ENCODE measurements around the gene PSMB2. TPM values are rescaled to one million over a fixed set of nuclear protein-coding genes. Genes with fewer than 3 reads are reported as not detected.

PSMB2 gene
- total RNA-seq, 1 donor from 2014 or later: 85.6 TPM

DNA sequence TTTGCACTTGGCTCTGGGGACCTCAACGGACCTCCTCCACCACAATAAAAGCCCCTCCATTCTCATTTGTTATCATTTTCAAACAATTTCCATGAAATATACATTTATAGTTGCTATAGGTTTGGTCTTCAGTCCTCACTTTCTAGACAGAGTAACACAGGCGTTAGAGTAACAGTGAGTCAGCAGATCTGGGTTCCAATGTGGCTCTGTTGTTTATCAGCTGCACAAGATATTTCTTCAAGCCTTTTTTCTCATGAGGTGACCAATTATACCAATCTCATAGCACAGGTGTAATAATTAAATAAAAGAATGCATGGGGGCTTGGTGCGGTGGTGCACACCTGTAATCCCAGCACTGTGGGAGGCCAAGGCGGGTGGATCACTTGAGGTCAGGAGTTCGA is 32.8 kb upstream of the PSMB2 start:
- no peak overlapping the region for H3K4me3 ChIP-seq (ENCODE audit: low read depth, low read length)
- TF ChIP-seq, protein P1, sequence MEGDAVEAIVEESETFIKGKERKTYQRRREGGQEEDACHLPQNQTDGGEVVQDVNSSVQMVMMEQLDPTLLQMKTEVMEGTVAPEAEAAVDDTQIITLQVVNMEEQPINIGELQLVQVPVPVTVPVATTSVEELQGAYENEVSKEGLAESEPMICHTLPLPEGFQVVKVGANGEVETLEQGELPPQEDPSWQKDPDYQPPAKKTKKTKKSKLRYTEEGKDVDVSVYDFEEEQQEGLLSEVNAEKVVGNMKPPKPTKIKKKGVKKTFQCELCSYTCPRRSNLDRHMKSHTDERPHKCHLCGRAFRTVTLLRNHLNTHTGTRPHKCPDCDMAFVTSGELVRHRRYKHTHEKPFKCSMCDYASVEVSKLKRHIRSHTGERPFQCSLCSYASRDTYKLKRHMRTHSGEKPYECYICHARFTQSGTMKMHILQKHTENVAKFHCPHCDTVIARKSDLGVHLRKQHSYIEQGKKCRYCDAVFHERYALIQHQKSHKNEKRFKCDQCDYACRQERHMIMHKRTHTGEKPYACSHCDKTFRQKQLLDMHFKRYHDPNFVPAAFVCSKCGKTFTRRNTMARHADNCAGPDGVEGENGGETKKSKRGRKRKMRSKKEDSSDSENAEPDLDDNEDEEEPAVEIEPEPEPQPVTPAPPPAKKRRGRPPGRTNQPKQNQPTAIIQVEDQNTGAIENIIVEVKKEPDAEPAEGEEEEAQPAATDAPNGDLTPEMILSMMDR (conservative IDR thresholded peaks at IDR 0.05; ENCODE audit: low read depth, low read length): no peak
- DNase-seq (ENCODE audit: low read depth): no peak

DNA sequence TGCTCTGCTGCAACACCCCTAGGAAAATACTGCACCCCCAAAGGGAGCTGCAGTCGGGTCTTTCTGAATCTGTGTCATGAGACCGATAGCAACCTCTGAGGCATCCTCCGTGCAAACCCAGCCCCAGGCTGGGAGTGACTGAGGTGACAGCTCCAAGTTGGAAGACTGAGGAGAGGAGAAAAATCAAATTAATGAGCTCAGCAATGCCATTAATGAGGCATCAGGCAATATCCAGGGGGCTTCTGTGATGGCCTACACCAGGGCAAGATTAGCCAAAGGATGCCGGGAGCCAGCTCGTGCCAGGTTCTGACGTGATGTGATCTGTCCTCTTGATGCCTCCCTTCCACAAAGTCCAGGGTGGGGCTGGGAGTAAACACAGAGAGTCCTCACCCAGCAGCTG is 30.8 kb upstream of the PSMB2 start:
- TF ChIP-seq, protein P1 (conservative IDR thresholded peaks at IDR 0.05; ENCODE audit: low read depth, low read length): no peak
- DNase-seq (ENCODE audit: low read depth): no peak
- no peak overlapping the region for H3K4me3 ChIP-seq (ENCODE audit: low read depth, low read length)

DNA sequence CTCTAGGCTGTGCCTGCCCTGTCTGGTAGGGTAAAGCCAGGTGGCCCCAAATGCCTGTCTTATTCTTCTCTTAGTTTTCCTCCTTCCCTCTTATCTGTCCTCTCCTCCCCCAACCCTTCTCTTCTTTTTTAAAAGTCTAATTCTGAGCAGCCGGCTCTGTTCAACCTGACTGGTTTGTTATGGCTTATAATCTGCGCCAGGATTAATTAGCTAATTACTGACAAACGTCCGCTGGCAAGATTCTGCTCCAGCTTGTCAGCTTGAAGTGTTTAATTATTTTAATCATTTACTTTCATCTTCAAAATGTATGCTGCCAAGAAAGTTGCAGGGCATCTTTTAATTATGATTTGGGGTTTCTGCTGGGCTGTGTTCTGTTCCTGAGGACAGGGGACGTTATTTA is 27.2 kb upstream of the PSMB2 start:
- H3K4me3 ChIP-seq (ENCODE audit: low read depth, low read length): no peak overlapping the region
- TF ChIP-seq, protein P1 (conservative IDR thresholded peaks at IDR 0.05; ENCODE audit: low read depth, low read length): no peak
- no peak for DNase-seq (ENCODE audit: low read depth)

DNA sequence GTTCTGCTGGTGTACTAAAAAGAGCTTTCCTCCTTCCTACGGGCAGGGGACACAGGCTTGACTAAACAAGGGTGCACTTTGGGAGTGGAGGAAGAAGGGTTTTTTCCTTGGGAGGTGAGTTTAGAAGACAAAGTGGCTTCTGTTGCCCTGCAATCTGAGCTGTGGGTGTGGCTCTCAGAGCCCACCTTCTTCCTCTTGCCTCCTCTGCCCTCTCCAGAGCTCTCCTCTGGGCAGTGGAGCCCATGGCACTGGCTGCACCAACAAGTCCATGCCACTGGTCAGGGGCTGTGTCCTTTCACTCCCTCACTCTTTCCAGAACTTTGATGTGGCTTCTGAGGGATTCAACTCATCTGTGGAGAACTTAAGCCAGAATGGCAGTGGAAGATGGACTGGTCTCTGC is 25.6 kb upstream of the PSMB2 start:
- no peak for DNase-seq (ENCODE audit: low read depth)
- TF ChIP-seq, protein P1 (conservative IDR thresholded peaks at IDR 0.05; ENCODE audit: low read depth, low read length): no peak
- no peak overlapping the region for H3K4me3 ChIP-seq (ENCODE audit: low read depth, low read length)

DNA sequence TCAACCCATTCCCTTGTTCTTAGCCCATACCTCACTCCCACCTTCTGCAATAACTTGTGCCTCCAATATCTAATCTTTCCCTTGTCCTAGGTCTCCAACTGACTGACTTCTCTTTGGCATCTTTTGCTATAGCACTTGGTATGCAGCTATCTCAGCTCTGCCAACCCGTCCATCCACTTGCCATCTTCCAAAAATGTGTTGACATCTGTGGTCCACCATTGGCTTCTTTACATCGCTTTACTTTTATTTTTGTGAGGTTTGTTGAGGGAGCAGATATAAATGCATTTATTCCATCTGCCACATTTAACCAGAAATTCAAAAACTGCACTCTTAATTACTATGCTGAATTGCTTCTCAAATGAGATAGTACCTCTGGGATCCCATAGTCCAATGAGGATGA is 24.9 kb upstream of the PSMB2 start:
- TF ChIP-seq, protein P1 (conservative IDR thresholded peaks at IDR 0.05; ENCODE audit: low read depth, low read length): no peak
- no peak overlapping the region for H3K4me3 ChIP-seq (ENCODE audit: low read depth, low read length)

DNA sequence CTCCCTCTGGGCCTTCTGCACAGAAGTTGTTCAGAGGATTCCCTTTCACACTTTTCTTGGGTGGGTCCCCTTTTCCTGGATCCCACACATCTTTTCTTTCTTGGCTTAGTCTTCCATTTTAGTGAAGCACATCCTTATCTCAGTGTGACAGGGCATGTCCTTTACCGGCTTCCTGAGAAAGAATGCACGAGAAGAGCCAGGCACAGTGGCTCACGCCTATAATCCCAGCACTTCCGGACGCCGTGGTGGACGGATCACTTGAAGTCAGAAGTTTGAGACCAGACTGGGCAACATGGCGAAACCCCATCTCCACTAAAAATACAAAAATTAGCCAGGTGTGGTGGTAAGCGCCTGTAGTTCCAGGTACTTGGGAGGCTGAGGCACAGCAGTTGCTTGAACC is 22.1 kb upstream of the PSMB2 start:
- TF ChIP-seq, protein P1 (conservative IDR thresholded peaks at IDR 0.05; ENCODE audit: low read depth, low read length): no peak
- no peak overlapping the region for H3K4me3 ChIP-seq (ENCODE audit: low read depth, low read length)
- DNase-seq (ENCODE audit: low read depth): no peak

More for the DNA sequence above, 24.9 kb upstream of the PSMB2 start:
- no peak for DNase-seq (ENCODE audit: low read depth)

DNA sequence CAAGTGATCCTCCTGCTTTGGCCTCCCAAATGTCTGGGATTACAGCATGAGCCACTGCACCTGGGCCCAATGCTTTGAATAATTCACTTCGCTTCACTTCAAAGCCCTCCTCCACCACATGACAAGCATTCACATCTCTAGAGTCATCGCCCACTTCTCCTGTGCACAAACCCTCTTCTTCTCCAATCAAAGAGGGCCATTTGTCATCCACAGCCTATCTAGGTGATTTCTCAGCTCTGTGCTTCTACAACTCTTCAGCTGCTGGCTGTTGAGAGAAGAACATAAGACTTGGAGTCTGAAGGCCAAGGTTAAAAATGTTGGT is 20.1 kb upstream of the PSMB2 start:
- TF ChIP-seq, protein P1 (conservative IDR thresholded peaks at IDR 0.05; ENCODE audit: low read depth, low read length): no peak
- DNase-seq (ENCODE audit: low read depth): no peak
- no peak overlapping the region for H3K4me3 ChIP-seq (ENCODE audit: low read depth, low read length)

All from epithelial cell of proximal tubule (primary cell).